Measurements from ENCODE around the gene HDGF. TPM values are rescaled to one million over a fixed set of nuclear protein-coding genes. Genes with fewer than 3 reads are reported as not detected.

HDGF gene
- total RNA-seq, 1 donor from 2014 or later: 61.6 TPM

DNA sequence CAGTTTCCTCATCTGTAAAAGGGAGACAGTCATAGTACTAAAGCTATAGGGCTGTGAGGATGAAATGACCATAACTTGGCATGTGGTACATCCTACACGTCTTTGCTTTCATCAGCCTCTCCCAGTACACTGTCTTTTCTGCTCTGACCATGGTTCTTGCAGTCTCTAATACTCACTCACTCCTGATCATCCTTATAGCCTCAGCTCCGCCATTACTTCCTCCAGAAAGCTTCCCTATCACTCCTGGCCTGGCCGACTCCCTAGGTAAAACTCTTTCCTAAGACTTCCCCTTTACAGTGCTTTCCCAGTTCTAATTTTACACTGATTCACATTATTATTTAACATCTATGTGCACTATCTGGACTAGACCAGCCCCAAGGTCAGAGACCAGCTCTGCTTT is 5.6 kb downstream of the HDGF start:
- DNase-seq: no peak

DNA sequence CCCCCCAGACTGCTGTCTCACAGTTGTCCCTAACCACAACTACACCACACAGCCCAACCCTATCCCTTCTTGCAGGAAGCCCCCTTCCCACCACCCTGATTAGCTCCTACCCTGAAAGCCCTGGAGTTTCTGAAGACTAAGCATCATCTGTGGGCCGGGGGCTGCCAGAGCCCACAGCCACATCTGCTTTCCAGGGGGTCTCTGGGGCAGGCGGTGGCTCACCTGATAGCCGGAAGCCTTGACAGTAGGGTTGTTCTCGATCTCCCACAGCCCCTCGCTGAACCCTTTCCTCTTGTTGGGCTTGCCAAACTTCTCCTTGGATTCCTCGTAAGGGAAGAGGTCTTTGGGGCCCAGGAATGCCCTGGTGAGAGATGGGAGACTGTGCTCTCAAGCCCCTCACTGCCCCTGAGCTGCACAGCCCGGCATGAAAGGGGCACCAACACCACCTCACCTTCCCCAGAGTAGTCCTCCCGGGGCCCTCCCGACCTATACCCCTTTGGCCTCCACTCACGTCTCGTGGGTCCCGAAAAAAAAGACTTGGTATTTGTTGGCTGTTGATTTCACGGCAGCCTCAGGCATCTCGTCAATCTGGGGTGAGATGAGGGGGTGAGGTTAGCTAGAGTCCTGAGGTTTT is 6.6 kb downstream of the HDGF start:
- no peak for DNase-seq

DNA sequence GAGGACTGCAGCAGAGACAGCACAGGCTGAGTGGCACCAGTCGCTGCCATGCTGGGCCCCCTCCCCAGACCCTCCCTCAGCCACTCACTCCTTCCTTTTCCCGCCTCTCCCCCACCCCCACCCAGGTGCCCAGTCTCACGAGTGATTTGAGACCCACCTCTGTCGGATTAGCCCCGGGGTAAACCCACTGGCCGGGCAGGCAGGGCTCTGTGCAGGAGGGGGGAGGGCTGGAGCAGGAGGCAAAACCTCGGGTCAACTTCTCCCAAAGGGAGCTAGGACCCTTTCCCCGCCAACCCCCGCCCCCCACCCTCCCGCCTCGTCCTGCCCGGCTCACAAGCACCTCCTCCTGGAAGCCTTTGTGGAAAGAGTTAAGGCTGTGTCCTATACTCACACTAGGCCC is 7.1 kb downstream of the HDGF start:
- DNase-seq: no peak

GRCh38 chr1:156743367-156744302 is 7.8 kb downstream of the HDGF start:
- DNase-seq: no peak

DNA sequence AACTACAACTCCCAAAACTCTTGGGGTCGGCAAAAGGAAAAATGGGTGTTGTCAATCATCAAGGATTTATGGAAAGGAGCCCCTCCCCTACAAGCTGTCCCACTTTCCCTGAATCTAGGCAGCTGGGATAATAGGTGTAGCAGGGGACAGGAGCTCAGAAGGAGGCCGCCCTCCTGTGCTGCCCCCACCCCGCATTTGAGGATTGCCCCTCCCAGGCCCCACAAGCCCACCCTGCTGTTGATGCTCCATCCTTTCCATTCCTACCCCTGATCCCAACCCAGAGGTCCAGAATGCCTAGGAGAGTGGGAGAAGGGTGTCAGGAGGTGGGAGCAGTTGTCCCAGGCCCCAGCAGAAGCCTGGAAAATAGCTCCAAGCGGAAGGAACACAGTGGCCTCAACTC is 8.7 kb downstream of the HDGF start:
- DNase-seq: no peak

DNA sequence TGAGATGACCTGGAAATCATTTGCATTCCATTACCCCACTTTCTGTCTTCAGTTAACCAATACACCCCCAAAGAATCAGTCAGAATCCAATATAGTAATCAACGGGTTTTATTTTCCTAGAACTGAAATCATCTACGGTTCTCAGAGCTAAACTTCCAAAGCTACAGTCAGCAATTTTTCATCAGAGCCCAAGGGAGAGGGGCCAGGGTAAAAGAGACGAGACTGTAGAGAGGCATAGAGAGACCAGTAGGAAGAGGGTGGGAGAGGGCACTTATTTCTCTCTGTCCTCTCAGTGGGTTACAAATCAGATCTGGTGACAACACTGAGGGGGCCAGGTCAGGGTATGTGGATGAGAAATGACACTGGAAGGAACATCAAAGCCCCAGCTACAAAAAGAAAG is 9.5 kb downstream of the HDGF start:
- no peak for DNase-seq

GRCh38 chr1:156741481-156741983 is 9.9 kb downstream of the HDGF start:
- DNase-seq: no peak

GRCh38 chr1:156740741-156741480 is 10.6 kb downstream of the HDGF start, which contains the start of gene MRPL24:
MRPL24 (minus strand) TSS chr1:156741088; CDS start chr1:156738704, 2,384 bp downstream.
- DNase-seq: peak; percentile 98

DNA sequence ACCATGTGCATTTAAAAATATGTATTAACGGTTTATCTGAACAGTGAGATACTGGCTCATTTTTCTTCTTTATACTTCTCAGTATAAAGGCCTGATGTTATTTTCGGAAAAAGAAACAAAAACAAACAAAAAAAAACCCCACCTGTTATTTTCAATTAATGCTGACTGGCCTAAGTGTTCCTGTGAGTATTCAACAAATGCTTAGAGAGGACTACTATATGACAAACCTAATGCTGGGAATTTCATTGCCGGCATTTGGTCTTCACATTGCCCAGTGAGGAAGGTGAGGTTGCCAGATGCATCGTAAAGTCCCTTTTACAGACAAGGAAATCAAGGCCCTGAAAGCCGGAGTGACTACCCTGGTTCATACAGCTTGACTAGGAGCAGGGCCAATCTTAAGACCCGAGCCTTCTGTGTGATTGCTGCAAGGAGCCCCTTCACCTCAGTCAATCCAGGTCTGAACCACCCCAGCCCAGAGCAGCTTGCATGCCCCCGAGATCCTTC is 11.2 kb downstream of the HDGF start:
- DNase-seq: no peak

DNA sequence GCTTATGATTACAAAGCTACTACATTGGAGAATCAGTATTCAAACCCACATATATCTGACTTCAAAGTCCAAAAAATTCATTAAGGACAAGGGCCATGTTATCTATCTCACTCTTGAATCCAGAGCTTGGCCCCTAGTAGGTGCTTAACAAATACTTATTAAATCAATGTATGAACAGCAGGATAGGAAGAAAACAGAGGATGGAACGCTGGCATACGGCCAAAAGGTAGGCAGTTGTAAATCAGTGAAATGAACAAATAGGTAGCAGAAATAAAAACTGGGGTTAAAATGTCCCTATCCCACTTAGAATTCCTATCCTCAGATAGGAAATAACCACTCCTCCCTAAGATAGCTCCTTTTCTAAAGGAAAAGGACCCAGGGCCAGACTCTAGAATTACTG is 12.6 kb downstream of the HDGF start:
- no peak for DNase-seq

GRCh38 chr1:156738407-156738806 is 13.1 kb downstream of the HDGF start:
- no peak for DNase-seq

DNA sequence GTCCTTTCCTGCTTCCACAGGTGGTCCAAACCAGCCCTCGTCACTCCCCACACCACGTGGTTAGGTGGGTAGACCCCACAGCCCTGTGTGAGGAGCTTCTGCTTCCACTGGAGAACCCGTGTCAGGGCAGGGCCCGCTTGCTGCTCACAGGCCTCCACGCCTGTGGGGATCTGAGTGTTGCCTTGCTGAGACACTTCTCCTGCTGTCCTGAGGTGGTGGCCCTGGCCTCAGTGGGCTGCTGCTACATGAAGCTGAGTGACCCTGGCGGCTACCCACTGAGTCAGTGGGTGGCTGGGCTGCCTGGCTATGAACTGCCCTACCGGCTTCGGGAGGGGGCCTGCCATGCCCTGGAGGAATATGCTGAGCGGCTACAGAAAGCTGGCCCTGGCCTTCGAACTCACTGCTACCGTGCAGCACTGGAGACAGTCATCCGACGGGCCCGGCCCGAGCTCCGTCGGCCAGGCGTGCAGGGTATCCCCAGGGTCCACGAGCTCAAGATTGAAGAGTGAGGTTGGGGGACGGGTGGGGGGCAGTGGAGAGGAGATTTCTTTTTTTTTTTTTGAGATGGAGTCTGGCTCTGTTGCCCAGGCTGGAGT is 17.4 kb downstream of the HDGF start:
- DNase-seq: no peak

DNA sequence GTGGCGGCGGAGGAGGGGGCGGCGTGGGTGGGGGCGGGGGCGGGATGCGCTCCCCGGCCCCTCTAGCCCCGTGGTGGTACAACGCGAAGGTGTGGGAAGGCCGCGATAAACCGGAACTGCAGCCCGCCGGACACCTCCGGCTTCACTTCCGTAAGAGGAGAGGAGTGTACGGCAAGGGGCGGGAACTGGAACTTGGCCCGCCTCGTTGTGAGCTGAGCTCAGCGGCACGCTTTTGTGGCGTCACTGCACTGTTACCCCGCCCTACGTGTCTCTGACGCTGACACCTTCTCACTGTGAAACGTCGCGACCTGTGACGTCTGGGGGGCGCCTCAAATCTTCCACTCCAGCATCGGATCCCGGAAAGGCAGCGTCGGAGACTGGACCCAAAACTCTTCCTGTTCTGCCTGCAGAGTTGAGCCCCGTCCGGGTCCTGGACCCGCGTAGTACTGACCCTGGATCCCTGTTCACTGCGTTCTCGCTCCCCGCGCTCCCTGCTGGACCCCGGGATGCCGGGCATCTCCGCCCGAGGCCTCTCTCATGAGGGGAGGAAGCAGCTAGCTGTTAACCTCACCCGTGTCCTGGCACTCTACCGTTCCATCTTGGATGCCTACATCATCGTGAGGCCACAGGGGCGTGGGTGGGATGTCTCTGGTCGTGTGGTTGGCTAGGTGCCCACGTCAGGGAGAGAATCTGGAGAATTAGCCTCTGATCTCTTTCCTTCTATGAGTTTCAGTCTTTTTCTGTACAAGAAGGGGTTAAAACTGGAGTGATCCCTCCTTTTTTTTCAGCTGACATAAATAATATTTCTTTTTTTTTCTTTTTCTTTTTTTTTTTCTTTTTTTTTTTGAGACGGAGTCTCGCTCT is 22.6 kb downstream of the HDGF start, which contains the start of gene ISG20L2:
TSS of gene ISG20L2 (minus strand) at position 168 of the 864 bp plus-strand sequence. CDS start 1,114 bp downstream, outside the sequence.
- peak; percentile 92 for DNase-seq

GRCh38 chr1:156727926-156728598 is 23.4 kb downstream of the HDGF start, which contains the start of gene METTL25B:
METTL25B (plus strand) TSS chr1:156728469; CDS start chr1:156729105, 636 bp downstream.
- peak; percentile 81 for DNase-seq

DNA sequence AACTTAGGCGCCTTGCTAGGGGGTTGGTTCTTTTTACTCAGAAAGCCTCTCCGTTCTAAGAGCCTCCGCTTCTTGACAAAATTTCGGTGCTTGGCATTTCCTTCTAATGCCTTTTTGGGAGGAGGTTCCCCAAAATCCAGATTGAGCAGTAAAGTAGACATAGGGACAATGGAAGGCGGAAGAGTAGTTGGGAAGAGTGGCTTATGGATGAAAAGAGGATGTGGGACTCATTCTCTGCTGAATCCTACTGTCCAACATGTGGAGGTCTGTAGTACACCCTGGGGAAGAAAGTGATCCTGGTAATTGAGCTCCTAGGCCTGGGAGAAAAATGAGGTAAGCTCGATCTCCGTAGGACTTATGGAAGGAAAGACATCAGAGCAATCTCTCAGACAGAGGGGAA is 24.0 kb downstream of the HDGF start:
- DNase-seq: no peak

- no peak for DNase-seq
Measured at GRCh38 chr1:156726549-156727226, 24.8 kb downstream of the HDGF start.

DNA sequence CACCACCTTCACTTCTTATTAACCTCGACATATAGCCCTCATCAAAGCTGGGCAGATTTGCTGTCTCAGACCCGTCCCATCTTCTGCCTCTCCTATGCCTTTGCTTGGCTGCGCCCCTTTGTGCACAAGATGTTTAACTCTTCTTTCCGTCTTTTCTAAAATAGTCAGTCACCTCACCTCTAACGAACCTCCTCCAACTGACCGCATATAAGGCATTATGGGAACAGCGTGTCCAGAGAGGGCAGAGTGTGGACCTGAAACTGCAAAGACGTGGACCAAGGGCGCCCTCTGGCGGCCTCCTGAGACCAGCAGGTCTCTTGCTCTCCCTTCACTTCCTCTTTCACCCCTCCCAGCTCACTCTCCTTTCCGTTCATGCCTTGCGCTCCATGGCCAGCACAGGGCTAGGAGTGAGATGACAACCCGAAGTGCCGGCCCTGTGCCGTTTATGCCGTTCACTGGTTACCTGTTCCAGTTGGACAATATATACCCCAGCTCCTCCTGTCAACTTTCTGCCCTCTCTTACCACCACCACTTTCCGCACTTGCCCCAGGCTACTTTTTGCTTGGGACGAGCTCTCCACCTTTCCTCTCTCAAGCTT is 25.7 kb downstream of the HDGF start:
- DNase-seq: peak; percentile 74

GRCh38 chr1:156721535-156721934 is 29.9 kb downstream of the HDGF start:
- no peak for DNase-seq

GRCh38 chr1:156721131-156721530 is 30.3 kb downstream of the HDGF start:
- no peak for DNase-seq

Measured in occipital lobe (tissue), 2 donors.